DMS114 treated with DMSO at 0.1 percent for 48 hours (cell line): Measurements from ENCODE around the gene NUP98.

Source experiments
- DNase-seq: peaks from one replicate; lab custom pipeline; 2025; ENCODE audit not compliant: unreplicated experiment; lab: John Stamatoyannopoulos, UW

Gene NUP98

GRCh38 chr11:3738723-3739122, 58.6 kb downstream of the NUP98 start:
- DNase-seq, result no peak

DNA sequence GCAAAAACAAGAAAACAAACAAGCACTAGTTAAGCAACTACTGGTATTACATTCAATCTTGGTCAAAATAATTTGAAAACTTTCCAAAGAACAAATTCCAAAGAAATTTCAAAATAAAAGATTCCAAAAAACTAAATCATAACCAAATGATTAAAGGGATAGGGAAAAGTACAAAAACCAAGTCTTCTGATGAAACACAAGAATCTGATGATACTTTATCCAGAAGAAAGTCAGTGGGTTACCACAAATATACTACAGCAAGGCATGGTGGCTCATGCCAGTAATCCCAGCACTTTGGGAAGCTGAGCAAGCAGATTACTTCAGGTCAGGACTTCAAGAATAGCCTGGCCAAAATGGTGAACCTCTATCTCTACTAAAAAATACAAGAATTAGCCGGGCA, 59.1 kb downstream of the NUP98 start:
- DNase-seq, result no peak

DNA sequence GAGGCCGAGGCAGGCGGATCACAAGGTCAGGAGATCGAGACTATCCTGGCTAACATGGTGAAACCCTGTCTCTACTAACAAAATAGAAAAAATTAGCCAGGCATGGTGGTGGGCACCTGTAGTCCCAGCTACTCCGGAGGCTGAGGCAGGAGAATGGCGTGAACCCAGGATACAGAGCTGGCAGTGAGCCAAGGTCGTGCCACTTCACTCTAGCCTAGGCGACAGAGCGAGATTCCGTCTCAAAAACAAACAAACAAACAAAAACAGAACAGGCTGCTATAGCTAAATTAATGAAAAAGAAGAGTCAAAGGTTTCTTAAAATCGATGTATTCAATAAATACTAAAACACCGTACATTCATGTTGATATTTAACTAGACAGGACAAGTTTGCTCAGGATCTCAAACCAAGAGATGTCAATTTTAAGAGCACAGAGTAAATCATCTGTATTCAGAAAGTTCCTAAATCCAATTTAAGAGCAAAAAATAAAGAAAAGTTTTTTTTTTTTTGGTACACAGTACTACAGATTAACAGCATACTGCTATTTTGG, 59.9 kb downstream of the NUP98 start:
- no peak for DNase-seq

DNA sequence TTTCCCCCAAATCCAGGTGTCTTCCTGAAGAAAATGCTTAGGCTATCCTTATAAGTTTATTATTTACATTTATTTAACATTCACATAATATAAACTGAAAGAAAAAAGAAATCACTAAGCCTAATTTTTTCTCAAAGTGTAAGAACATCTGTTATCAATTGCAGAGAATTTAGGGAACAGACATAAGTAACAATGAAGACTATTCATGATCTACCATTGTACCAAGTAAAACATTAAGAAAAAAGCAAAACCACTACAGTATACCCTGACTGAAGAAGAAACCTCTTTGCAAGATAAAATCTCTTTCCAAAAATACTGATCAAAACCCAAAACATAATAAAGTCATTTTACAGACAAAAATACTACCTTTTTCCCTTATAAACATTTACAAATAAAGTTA, 60.5 kb downstream of the NUP98 start:
- DNase-seq, result no peak

DNA sequence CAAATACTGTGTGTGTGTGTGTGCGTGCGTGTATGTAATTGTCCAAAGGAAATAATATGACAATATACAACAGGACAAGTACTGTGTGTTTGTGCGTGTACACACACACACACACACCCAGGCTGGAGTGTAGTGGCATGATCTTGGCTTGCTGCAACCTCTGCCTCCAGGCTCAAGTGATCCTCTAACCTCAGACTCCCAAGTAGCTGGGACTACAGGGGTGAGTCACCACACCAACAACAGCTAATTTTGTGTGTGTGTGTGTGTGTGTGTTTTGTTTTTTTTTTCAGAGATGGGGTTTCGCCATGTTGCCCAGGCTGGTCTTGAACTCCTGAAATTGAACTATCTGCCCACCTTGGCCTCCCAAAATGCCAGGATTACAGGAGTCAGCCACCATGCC, 61.5 kb downstream of the NUP98 start:
- no peak for DNase-seq

DNA sequence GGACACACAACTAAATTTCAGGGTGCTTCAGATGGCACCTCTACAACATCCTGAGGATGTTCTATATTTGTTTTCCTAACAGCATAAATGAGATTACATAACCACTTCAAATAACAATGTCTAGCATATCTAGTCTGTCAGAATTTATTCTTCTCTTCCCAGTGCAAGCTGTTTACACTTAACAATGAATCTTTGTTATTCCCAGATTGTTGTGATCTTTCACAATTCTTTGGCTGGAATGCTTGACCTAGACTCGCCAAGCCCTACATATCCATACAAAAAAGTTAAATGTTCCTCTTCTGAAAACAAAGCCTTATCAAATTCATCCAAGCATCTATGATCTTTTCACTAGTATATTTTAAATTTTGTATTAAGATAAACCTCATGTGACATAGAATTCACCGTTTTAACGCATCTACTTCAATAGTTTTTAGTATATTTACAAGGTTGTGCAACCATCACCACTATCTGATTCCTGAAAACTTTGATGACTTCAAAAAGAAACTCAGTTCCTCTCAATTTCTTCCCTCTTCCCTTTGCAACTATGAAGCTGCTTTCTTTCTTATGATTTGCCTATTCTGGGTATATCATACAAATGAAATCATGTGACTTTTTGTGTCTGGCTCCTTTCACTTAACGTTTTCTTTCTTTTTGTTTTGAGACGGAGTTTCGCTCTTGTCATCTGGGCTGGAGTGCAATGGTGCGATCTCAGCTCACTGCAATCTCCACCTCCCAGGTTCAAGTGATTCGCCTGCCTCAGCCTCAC, 64.5 kb downstream of the NUP98 start:
- DNase-seq, result no peak

DNA sequence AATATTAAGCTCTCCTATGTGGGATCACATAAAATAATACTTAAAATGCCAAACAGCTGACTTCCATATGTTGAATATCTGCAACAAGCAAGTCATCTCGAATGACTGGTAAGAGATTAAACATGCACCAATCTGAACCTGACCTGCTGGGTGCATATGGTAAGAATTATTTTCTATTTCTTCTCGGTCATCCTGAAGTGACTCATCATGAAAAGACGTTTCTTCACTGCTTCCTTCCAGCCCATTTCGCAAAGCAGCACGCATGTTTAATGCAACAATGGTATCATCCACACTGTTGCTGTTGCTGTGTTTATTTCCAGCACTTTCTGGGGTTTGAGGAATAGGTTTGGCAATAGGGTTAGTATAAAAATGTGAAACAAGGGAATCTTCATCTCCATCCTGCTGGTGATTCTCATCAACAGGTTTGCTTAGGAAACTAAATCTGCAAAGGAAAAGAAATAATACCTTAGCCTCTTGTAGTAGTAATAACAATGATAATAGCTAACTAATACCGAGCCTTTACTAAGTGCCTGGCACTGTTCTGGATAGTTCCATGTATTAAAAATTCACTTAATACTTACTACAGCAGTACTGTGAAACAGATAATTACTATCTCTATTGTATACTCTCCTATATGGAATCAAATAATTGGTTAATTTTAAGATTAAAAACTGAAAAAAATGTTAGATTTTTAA, 74.2 kb downstream of the NUP98 start:
- DNase-seq, result no peak

DNA sequence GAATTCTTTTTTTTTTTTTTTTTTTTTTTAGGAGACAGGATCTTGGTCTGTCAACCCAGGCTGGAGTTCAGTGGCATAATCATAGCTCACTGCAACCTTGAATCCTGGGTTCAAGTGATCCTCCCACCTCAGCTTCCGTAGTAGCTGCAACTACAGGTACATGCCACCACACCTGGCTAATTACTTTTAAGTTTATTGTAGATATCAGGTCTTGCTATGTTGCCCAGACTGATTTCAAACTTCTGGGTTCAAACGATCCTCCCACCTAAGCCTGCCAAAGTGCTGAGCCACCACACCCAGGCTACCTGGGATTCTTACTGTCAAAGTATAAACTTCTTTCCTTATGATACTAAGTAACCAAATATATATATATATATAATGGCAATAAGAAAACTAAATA, 75.3 kb downstream of the NUP98 start:
- no peak for DNase-seq

DNA sequence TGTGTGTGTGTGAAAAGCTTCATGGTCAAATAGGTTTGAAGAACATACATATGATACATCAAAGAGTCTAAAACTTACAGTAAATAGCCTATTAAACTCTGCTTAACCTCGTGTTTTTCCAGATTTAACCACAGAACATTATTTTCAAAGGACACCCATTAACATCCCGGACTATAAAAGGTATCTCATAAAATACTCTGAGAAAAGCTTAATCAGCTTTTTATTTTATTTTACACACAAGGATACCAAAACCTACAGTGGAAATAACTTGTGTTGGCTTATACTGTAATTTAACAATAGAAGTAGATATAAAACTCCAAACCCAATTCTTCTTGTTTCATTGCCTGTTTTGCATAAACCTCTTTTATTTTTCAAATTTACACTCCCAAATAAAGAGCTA, 76.4 kb downstream of the NUP98 start:
- no peak for DNase-seq

DNA sequence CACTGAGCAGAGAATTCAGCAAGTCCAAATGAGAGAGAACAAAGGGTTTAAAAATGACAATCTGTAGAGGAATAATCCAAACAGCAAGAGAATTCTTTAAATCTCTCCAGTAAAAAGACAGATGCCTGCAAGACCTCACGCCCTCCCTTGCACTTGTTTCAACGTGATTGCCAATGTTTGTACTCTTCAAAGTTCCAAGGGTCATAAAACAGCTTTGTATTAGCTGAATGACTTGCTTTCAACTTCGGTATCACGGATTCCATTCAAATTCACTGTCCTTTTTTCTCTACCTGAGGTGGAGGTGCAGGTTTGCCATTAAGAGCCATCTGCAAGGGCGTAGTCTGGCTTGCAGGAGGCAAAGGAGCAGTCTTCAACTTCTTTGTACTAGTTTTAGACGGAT, 85.1 kb downstream of the NUP98 start:
- DNase-seq, result no peak

DNA sequence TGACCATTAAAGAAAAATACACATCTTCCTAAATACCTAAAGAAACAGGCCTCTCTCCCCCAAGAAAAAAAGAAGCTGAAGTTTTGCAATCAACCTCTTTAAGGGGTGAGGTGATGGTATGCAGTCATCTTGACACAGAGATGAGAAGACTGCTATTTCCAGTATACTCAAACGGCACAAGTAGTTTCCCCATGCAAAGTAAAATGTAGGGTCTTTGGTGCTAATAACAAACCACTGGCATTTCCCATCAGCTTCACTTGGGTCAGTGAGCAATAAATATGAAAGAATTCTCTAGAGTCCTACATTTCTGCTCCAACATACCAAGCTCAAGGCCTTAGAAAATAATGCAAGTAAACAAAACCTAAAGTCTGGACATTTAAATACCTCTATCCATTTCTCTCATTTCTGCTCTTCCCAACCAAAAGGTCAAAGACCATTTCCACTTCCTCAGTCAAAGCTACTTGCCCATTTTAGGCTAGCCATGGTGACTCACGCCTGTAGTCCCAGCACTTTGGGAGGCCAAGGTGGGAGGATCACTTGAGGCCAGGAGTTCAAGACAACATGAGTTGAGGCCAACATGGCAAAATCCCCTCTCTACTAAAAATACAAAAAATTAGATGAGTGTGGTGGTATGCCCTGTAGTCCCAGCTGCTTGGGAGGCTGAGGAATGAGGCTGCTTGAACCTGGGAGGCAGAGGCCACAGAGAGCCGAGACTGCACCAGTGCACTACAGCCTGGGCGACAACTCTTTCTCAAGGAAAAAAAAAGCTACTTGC, 86.7 kb downstream of the NUP98 start:
- DNase-seq, result no peak

DNA sequence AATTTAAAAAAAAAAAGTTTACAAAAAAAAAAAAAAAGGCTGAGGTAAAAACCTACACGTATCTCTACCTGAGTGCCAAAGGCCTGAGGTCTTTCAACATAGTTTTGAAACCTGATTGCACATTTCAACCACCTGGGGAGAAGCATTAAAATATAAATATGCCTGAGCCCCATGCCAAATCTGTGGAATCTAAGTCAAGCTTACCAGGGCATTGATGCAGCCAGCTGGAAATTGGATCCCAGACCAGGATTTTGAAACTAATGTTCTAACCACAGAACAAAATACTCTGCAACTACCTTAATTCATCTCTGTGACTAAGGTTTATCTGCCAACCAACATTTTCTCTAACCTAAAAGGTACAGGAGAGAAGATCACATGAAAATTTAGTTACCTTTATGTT, 87.4 kb downstream of the NUP98 start:
- no peak for DNase-seq

- DNase-seq, result no peak
Observed at GRCh38 chr11:3707176-3707575, 90.2 kb downstream of the NUP98 start.

GRCh38 chr11:3703383-3703782, 94.0 kb downstream of the NUP98 start:
- DNase-seq, result no peak

- no peak for DNase-seq
Observed at GRCh38 chr11:3700910-3701309, 96.4 kb downstream of the NUP98 start.

- DNase-seq, result no peak
Observed at GRCh38 chr11:3700410-3700809, 96.9 kb downstream of the NUP98 start.

DNA sequence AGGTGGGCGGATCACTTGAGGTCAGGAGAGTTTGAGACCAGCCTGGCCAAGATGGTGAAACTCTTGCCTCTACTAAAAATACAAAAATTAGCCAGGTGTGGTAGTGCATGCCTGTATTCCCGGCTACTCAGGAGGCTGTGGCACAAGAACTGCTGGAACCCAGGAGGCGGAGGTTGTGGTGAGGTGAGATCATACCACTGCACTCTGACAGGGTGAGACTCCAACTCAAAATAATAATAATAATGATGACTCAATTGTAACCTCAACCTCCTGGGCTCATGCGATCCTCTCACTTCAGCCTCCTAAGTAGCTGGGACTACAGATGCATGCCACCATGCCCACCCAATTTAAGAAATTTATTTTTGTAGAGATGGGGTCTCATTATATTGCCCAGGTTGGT, 110.6 kb downstream of the NUP98 start:
- no peak for DNase-seq

DNA sequence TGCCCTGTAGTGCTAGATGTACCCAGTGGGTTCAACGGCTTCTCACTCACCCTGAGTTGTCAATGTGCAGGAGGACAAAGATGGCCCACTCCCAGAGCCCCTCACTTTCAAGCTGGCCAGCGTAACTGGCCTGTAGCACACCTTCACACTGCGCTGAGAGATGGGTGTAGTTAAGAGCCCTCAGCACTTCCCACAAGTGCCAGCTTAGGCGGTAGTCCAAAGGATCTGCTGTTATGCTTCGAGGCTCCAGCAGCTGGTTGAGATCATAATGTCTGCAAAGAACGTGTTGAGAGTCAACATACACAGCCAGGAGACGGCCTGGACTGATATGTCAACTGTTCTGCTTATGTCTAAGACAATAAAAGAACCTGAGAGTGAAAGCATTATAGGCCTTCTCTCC, 111.4 kb downstream of the NUP98 start:
- DNase-seq, result no peak

- DNase-seq, result no peak
Observed at GRCh38 chr11:3684819-3685172, 112.6 kb downstream of the NUP98 start.

DNA sequence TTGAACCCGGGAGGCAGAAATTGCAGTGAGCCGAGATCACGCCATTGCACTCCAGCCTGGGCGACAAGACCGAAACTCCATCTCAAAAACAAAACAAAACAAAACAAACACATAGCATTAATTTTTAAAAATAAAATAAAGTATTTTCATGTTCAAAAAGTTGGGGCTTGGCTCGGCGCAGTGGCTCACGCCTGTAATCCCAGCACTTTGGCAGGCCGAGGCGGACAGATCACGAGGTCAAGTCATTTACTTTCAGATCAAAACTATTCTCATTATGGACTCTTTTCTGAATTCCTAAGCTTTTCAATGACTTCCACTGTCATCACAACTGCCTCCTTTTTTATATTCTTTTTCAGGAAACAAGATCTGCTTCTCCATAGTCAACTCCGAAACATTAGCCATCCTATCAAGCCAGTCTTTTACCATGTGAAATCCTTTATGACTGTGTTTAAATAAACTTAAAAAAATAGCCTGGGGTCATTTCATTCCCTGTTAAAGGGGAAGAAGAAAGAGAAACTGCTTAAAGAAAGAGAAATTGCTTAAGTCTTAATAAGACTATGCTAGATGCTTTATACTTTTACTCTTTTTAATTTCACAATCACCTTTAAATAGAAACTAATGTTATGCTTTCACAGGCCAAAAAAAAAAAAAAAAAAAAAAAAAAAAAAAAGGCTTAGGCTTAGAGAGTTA, 113.1 kb downstream of the NUP98 start:
- DNase-seq, result no peak

DNA sequence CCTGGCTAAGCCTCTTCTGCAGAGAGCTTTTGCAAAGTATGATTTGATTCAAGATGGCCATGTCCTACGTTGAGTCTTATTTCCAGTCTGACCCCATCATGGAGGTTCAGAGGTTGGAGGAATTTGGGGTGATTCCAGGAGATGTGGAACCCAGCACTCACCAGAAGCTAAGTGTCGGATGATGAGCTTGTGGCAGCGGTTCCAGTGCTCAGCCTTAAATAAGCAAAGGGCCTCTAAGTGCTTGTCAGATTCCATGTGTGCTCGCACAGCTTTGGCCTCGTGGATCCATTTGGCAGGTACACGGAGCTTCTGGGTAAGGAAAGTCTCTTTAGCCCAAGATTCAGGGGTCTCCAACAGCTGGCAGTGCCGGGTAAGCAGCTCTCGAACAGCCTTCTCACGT, 114.3 kb downstream of the NUP98 start:
- DNase-seq, result no peak
